Activated CD4-positive, alpha-beta T cell treated with anti-CD3 and anti-CD28 coated beads, Interleukin-2, amount 50 U/mL, for 1 hour (primary cell): Measurements from ENCODE around the gene TMEM72.

Experiments
- DNase-seq: peaks from one replicate; pipeline ENCODE4 v3.0.0-alpha.2; 2020

TMEM72 gene

GRCh38 chr10:44935201-44935965, 24.2 kb downstream of the TMEM72 start:
- no peak for DNase-seq

- no peak for DNase-seq
Measured at GRCh38 chr10:44935966-44936295, 24.8 kb downstream of the TMEM72 start.

- DNase-seq, result no peak
Measured at GRCh38 chr10:44936314-44936975, 25.3 kb downstream of the TMEM72 start.

GRCh38 chr10:44937196-44938005, 26.3 kb downstream of the TMEM72 start:
- DNase-seq, result no peak

GRCh38 chr10:44938956-44939355, 27.8 kb downstream of the TMEM72 start:
- DNase-seq, result no peak

- DNase-seq, result no peak
Measured at GRCh38 chr10:44939691-44940401, 28.7 kb downstream of the TMEM72 start.

GRCh38 chr10:44944354-44944753, 33.2 kb downstream of the TMEM72 start:
- DNase-seq, result no peak

GRCh38 chr10:44946205-44946604, 35.1 kb downstream of the TMEM72 start:
- DNase-seq, result no peak

GRCh38 chr10:44947371-44948152, 36.4 kb downstream of the TMEM72 start:
- no peak for DNase-seq

- DNase-seq, result no peak
Measured at GRCh38 chr10:44948642-44949041, 37.5 kb downstream of the TMEM72 start.

- DNase-seq, result no peak
Measured at GRCh38 chr10:44949127-44949802, 38.1 kb downstream of the TMEM72 start.

- no peak for DNase-seq
Measured at GRCh38 chr10:44949915-44950314, 38.8 kb downstream of the TMEM72 start.

- DNase-seq, result no peak
Measured at GRCh38 chr10:44950326-44951225, 39.4 kb downstream of the TMEM72 start.

- DNase-seq, result no peak
Measured at GRCh38 chr10:44951576-44952226, 40.6 kb downstream of the TMEM72 start.

- DNase-seq, result no peak
Measured at GRCh38 chr10:44952779-44953231, 41.7 kb downstream of the TMEM72 start.

- no peak for DNase-seq
Measured at GRCh38 chr10:44954042-44954441, 42.9 kb downstream of the TMEM72 start.

GRCh38 chr10:44954962-44955361, 43.8 kb downstream of the TMEM72 start:
- DNase-seq, result no peak

- DNase-seq, result no peak
Measured at GRCh38 chr10:44955413-44956070, 44.4 kb downstream of the TMEM72 start.

GRCh38 chr10:44956226-44956625, 45.1 kb downstream of the TMEM72 start:
- DNase-seq, result no peak
